Measurements from ENCODE around the gene MIDN. TPM values are rescaled to one million over a fixed set of nuclear protein-coding genes. Genes with fewer than 3 reads are reported as not detected.

The MIDN gene
- total and polyA plus RNA-seq, 10 of the 15 experiments (the other 5 are each of a cell fraction or from before 2014, with no cell fraction given): 0.38 to 51.5 (median 7.2) TPM

DNA sequence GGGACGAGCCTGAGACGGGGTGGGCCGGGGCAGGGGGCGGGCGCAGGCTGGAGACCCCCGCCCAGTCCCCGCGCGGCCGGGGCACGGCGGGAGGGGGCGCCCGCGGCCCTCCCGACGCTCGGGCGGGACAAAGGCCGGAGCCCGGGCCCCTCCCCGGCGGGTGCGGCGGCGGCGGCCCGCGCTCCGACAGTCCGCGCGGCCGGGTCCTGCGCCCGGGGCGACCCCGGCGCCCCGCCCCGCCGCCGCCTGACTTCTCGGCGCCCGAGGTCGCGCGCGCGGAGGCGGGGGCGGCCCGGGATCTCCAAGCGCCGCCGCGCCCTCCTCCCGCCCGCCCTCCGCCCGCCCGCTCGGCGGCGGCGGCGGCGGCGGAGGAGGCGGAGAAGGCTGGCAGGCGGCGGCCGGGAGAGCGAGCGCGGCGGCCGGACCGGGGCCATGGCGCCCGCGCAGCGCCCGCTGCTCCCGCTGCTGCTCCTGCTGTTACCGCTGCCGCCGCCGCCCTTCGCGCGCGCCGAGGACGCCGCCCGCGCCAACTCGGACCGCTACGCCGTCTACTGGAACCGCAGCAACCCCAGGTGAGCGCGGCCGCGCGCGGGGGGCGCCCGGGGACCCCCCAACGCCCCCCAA lies 37.5 kb downstream of the MIDN start, which contains the start of gene EFNA2 (continued):
- no peak for TF ChIP-seq SREBF2 (IDR thresholded peaks at IDR 0.05; ENCODE audit: low read length)
- TF ChIP-seq NR2C1 (IDR thresholded peaks at IDR 0.05): no peak
- TF ChIP-seq NFYA (IDR thresholded peaks at IDR 0.05; ENCODE audit: borderline replicate concordance, low read depth, low read length): no peak
- TF ChIP-seq NBN (IDR thresholded peaks at IDR 0.05): no peak

DNA sequence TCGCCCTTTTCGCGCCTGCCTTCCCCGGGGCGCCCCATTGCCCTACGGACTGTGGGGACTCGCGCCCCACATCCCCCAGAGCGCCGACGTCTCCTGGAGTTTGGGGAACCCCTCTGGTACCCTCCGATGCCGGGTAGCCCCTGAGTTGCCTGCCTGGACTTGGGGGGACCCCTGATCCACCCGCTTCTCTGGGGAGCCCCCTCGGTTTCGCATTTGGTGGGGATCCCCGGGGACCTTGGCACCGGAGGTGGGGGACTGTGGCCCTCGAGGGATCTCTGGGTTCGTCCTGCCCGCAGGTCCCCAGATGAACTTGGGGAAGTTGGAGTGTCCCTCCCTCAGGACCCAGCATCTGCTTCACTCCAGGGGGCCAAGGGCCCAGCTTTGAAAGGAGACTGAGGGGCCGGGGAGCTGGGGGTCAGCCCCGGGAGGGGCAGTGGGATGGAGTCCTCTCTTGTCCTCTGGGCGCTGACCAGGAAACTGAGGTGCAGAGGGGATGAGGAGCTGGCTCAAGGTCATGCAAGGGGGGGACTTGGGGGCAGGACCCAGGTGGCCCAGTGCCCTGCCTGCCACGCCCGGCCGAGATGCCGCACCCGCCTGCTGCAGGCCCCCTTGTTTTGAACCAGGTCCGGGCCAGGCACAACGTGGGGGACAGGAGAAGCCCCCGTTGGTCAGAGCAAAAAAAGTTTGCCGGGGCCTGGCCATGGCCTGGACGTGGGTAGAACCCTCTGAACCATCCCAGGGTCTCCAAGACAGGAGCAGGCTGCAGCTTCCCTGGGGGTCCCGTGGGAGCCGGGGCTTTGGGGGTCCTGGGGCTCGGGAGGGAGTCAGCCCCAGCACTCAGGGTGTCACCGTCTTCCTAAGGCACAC lies 38.3 kb downstream of the MIDN start:
- no peak for FAIRE-seq
- no peak overlapping the region for H3K9ac ChIP-seq (ENCODE audit: control insufficient read depth, insufficient read depth, low read length)
- ChIA-PET POLR2A (no interaction called here), CTCF (no interaction called here), RAD21 (ENCODE audit: unreplicated experiment) (no interaction called here), SMC1A (ENCODE audit: uncharacterized antibody, unreplicated experiment) (interaction anchor here (0.9 kb wide), 1 partner anchor 52 kb away, joined by 3 read pairs; no protein-coding TSS in a partner anchor)
- 19% methylated on average over 36 of the region's 38 CpGs for WGBS (ENCODE audit: insufficient coverage, insufficient replicate concordance, low lambda C conversion rate, missing lambda C conversion rate)
- no peaks in the 10 kb centered on the region for H3K36me3 ChIP-seq (ENCODE audit: control insufficient read depth in 2 of 2, insufficient read depth in 2 of 2, low read length in 1 of 2)
- H3K4me3 ChIP-seq: no peak overlapping the region
- in situ Hi-C loops (cut with MboI): no loop called here
- no peaks in the 10 kb centered on the region for H3K9me3 ChIP-seq (replicated peaks; ENCODE audit: control insufficient read depth, insufficient read depth, low read length)
- H2AFZ ChIP-seq (ENCODE audit: control insufficient read depth, low read depth, low read length): no peak overlapping the region
- no peak for ATAC-seq
- BruUV-seq (replicated peaks): no TSS peak
- TF ChIP-seq NFIC (IDR thresholded peaks at IDR 0.05; ENCODE audit: low read depth, low read length): no peak
- TF ChIP-seq RBBP5 (conservative IDR thresholded peaks at IDR 0.05): no peak
- TF ChIP-seq HDAC6 (IDR thresholded peaks at IDR 0.05; ENCODE audit: unreplicated experiment): no peak
- TF ChIP-seq SRF (IDR thresholded peaks at IDR 0.05; ENCODE audit: low read depth in 2 of 2, low read length in 2 of 2): no peak
- no peak for TF ChIP-seq CBX3 (IDR thresholded peaks at IDR 0.05; ENCODE audit: borderline replicate concordance, low read depth)
- no peak for TF ChIP-seq ZNF274 (IDR thresholded peaks at IDR 0.05; ENCODE audit: insufficient read depth, insufficient read length)
- no peak for TF ChIP-seq MEF2B (IDR thresholded peaks at IDR 0.05; ENCODE audit: partially characterized antibody, poor library complexity, severe bottlenecking)
- no peak for TF ChIP-seq FOXK2 (IDR thresholded peaks at IDR 0.05)
- no peak for TF ChIP-seq CHD1 (IDR thresholded peaks at IDR 0.05; ENCODE audit: low read depth, low read length)
- TF ChIP-seq KLF5 (IDR thresholded peaks at IDR 0.05; ENCODE audit: partially characterized antibody): no peak
- TF ChIP-seq KAT2A (conservative IDR thresholded peaks at IDR 0.05; ENCODE audit: control insufficient read depth, low read depth, low read length): no peak
- TF ChIP-seq YBX1 (IDR thresholded peaks at IDR 0.05): no peak
- no peak for TF ChIP-seq BHLHE40 (IDR thresholded peaks at IDR 0.05; ENCODE audit: borderline replicate concordance in 1 of 2, low read depth in 2 of 2, low read length in 1 of 2)
- no peak for TF ChIP-seq CHD2 (IDR thresholded peaks at IDR 0.05; ENCODE audit: borderline replicate concordance, low read depth, low read length)
- no peak for TF ChIP-seq SREBF2 (IDR thresholded peaks at IDR 0.05; ENCODE audit: low read length)
- no peak for TF ChIP-seq SIN3A (IDR thresholded peaks at IDR 0.05; ENCODE audit: low read depth, low read length)
- H3K79me2 ChIP-seq (ENCODE audit: control insufficient read depth, insufficient read depth, low read length): no peaks in the 10 kb centered on the region
- H3K27ac ChIP-seq (ENCODE audit: control insufficient read depth, insufficient read depth): no peak overlapping the region
- intact Hi-C loops (cut with micrococcal nuclease; ENCODE audit: unreplicated experiment): no loop called here
- no peak overlapping the region for H3K4me2 ChIP-seq (ENCODE audit: control insufficient read depth, insufficient read depth)
- no peak for DNase-seq (ENCODE audit: low read depth, low spot score)
- no peaks in the 10 kb centered on the region for H4K20me1 ChIP-seq (ENCODE audit: control insufficient read depth, insufficient read depth)
- peaks cover 7 to 8% of the 10 kb centered on the region in 2 experiments; a peak in 3 of 4 replicates for H3K27me3 ChIP-seq (replicated peaks in 1 of 2; ENCODE audit: control insufficient read depth in 2 of 2, insufficient read depth in 2 of 2, low read length in 1 of 2)
- H3K4me1 ChIP-seq (ENCODE audit: control insufficient read depth, insufficient read depth, low read length): peaks cover 7% of the 10 kb centered on the region

Data from GM12878 (cell line).